ENCODE results near the gene SNRNP40. TPM values are rescaled to one million over a fixed set of nuclear protein-coding genes. Genes with fewer than 3 reads are reported as not detected.

SNRNP40 gene
- total and polyA plus RNA-seq, 4 donors: 12.3 to 74.3 (median 19.8) TPM

DNA sequence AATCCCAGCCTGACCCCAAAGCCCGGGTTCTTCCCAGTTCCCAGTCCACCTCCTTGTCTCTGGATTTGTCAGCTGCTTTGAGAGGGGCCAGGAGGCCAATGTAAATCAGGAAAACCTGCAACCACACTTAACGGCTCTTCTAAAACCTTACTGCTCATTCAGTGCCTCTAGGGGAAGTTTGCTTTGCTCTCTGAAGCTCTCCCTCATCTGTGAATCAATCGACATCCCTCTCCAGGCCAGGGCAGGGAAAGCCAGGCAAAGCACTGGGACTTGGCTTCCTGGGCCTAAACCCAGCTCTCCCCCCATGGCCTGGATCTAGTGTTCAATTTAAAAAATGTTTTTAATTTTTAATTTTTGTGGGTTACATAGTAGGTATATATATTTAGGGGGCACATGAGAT, 66.2 kb downstream of the SNRNP40 start:
- no peak overlapping the region for H3K9ac ChIP-seq (ENCODE audit: low read depth in 1 of 2, low read length in 2 of 2)
- no peak for TF ChIP-seq HNF4G (IDR thresholded peaks at IDR 0.05)
- TF ChIP-seq NR2F2 (IDR thresholded peaks at IDR 0.05): no peak
- no peak for TF ChIP-seq MAX (IDR thresholded peaks at IDR 0.05)
- TF ChIP-seq GABPA (IDR thresholded peaks at IDR 0.05 in 1 of 2, conservative IDR thresholded peaks at IDR 0.05 in 1 of 2): no peak
- H3K36me3 ChIP-seq (ENCODE audit: control insufficient read depth in 4 of 4, insufficient read depth in 3 of 4, low read depth in 1 of 4, low read length in 3 of 4): no peaks in the 10 kb centered on the region
- no peak overlapping the region for H3K27ac ChIP-seq (ENCODE audit: low read depth in 1 of 2, low read length in 2 of 2)
- no peak overlapping the region for H3K4me3 ChIP-seq (ENCODE audit: low read depth in 1 of 3, low read length in 3 of 3)
- H3K27me3 ChIP-seq (ENCODE audit: control insufficient read depth in 4 of 4, insufficient read depth in 4 of 4, low read length in 3 of 4): no peaks in the 10 kb centered on the region
- no peak for DNase-seq (ENCODE audit: low spot score)
- H3K4me1 ChIP-seq (ENCODE audit: control insufficient read depth in 4 of 4, insufficient read depth in 4 of 4, low read length in 3 of 4): no peaks in the 10 kb centered on the region
- H3K9me3 ChIP-seq (ENCODE audit: control insufficient read depth in 4 of 4, low read length in 3 of 4): no peaks in the 10 kb centered on the region
- 75% methylated on average over 3 of the region's 3 CpGs for WGBS

- Histone ChIP-seq H3K4me3 (ENCODE audit: low read depth in 1 of 3, low read length in 3 of 3) (no peak overlapping the region), H3K27ac (ENCODE audit: low read depth in 1 of 2, low read length in 2 of 2) (no peak overlapping the region), H3K9me3 (ENCODE audit: control insufficient read depth in 4 of 4, low read length in 3 of 4) (no peaks in the 10 kb centered on the region), H3K27me3 (ENCODE audit: control insufficient read depth in 4 of 4, insufficient read depth in 4 of 4, low read length in 3 of 4) (no peaks in the 10 kb centered on the region), H3K36me3 (ENCODE audit: control insufficient read depth in 4 of 4, insufficient read depth in 3 of 4, low read depth in 1 of 4, low read length in 3 of 4) (no peaks in the 10 kb centered on the region), H3K9ac (ENCODE audit: low read depth in 1 of 2, low read length in 2 of 2) (no peak overlapping the region), H3K4me1 (ENCODE audit: control insufficient read depth in 4 of 4, insufficient read depth in 4 of 4, low read length in 3 of 4) (no peaks in the 10 kb centered on the region)
- TF ChIP-seq YY1 (IDR thresholded peaks at IDR 0.05) (no peak), FOXA1 (IDR thresholded peaks at IDR 0.05) (no peak), TAF1 (conservative IDR thresholded peaks at IDR 0.05) (no peak), RAD21 (IDR thresholded peaks at IDR 0.05) (no peak), NR2F2 (IDR thresholded peaks at IDR 0.05) (no peak), EGR1 (IDR thresholded peaks at IDR 0.05; ENCODE audit: low read depth in 2 of 2) (no peak), JUND (IDR thresholded peaks at IDR 0.05) (no peak), SP1 (IDR thresholded peaks at IDR 0.05) (no peak)
- TF ChIP-seq, protein P1, sequence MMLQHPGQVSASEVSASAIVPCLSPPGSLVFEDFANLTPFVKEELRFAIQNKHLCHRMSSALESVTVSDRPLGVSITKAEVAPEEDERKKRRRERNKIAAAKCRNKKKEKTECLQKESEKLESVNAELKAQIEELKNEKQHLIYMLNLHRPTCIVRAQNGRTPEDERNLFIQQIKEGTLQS (IDR thresholded peaks at IDR 0.05): no peak
- no peak for DNase-seq (ENCODE audit: low spot score)
Observed at GRCh38 chr1:31228986-31229385, 67.6 kb downstream of the SNRNP40 start.

GRCh38 chr1:31227891-31228568, 68.6 kb downstream of the SNRNP40 start:
- Histone ChIP-seq H3K27ac (ENCODE audit: low read depth in 1 of 2, low read length in 2 of 2) (no peak overlapping the region), H3K9ac (ENCODE audit: low read depth in 1 of 2, low read length in 2 of 2) (no peak overlapping the region), H3K36me3 (ENCODE audit: control insufficient read depth in 4 of 4, insufficient read depth in 3 of 4, low read depth in 1 of 4, low read length in 3 of 4) (no peaks in the 10 kb centered on the region), H3K4me3 (ENCODE audit: low read depth in 1 of 3, low read length in 3 of 3) (no peak overlapping the region), H3K27me3 (ENCODE audit: control insufficient read depth in 4 of 4, insufficient read depth in 4 of 4, low read length in 3 of 4) (no peaks in the 10 kb centered on the region), H3K4me1 (ENCODE audit: control insufficient read depth in 4 of 4, insufficient read depth in 4 of 4, low read length in 3 of 4) (no peaks in the 10 kb centered on the region), H3K9me3 (ENCODE audit: control insufficient read depth in 4 of 4, low read length in 3 of 4) (no peaks in the 10 kb centered on the region)
- TF ChIP-seq RXRA (IDR thresholded peaks at IDR 0.05): no peak
- TF ChIP-seq GABPA (IDR thresholded peaks at IDR 0.05 in 1 of 2, conservative IDR thresholded peaks at IDR 0.05 in 1 of 2): no peak
- no peak for TF ChIP-seq TAF1 (conservative IDR thresholded peaks at IDR 0.05)
- TF ChIP-seq, protein P2, sequence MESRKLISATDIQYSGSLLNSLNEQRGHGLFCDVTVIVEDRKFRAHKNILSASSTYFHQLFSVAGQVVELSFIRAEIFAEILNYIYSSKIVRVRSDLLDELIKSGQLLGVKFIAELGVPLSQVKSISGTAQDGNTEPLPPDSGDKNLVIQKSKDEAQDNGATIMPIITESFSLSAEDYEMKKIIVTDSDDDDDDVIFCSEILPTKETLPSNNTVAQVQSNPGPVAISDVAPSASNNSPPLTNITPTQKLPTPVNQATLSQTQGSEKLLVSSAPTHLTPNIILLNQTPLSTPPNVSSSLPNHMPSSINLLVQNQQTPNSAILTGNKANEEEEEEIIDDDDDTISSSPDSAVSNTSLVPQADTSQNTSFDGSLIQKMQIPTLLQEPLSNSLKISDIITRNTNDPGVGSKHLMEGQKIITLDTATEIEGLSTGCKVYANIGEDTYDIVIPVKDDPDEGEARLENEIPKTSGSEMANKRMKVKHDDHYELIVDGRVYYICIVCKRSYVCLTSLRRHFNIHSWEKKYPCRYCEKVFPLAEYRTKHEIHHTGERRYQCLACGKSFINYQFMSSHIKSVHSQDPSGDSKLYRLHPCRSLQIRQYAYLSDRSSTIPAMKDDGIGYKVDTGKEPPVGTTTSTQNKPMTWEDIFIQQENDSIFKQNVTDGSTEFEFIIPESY (IDR thresholded peaks at IDR 0.05): no peak
- no peak for TF ChIP-seq RAD21 (IDR thresholded peaks at IDR 0.05)
- TF ChIP-seq, protein P1 (IDR thresholded peaks at IDR 0.05): no peak
- no peak for TF ChIP-seq FOXA1 (IDR thresholded peaks at IDR 0.05)
- TF ChIP-seq MAX (IDR thresholded peaks at IDR 0.05): no peak
- TF ChIP-seq, protein P3, sequence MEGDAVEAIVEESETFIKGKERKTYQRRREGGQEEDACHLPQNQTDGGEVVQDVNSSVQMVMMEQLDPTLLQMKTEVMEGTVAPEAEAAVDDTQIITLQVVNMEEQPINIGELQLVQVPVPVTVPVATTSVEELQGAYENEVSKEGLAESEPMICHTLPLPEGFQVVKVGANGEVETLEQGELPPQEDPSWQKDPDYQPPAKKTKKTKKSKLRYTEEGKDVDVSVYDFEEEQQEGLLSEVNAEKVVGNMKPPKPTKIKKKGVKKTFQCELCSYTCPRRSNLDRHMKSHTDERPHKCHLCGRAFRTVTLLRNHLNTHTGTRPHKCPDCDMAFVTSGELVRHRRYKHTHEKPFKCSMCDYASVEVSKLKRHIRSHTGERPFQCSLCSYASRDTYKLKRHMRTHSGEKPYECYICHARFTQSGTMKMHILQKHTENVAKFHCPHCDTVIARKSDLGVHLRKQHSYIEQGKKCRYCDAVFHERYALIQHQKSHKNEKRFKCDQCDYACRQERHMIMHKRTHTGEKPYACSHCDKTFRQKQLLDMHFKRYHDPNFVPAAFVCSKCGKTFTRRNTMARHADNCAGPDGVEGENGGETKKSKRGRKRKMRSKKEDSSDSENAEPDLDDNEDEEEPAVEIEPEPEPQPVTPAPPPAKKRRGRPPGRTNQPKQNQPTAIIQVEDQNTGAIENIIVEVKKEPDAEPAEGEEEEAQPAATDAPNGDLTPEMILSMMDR (IDR thresholded peaks at IDR 0.05; ENCODE audit: low read depth, low read length, missing input control): no peak
- no peak for TF ChIP-seq HNF4A (conservative IDR thresholded peaks at IDR 0.05)
- TF ChIP-seq FOXA2 (IDR thresholded peaks at IDR 0.05): no peak
- TF ChIP-seq EGR1 (IDR thresholded peaks at IDR 0.05; ENCODE audit: low read depth in 2 of 2): no peak
- TF ChIP-seq, protein P4, sequence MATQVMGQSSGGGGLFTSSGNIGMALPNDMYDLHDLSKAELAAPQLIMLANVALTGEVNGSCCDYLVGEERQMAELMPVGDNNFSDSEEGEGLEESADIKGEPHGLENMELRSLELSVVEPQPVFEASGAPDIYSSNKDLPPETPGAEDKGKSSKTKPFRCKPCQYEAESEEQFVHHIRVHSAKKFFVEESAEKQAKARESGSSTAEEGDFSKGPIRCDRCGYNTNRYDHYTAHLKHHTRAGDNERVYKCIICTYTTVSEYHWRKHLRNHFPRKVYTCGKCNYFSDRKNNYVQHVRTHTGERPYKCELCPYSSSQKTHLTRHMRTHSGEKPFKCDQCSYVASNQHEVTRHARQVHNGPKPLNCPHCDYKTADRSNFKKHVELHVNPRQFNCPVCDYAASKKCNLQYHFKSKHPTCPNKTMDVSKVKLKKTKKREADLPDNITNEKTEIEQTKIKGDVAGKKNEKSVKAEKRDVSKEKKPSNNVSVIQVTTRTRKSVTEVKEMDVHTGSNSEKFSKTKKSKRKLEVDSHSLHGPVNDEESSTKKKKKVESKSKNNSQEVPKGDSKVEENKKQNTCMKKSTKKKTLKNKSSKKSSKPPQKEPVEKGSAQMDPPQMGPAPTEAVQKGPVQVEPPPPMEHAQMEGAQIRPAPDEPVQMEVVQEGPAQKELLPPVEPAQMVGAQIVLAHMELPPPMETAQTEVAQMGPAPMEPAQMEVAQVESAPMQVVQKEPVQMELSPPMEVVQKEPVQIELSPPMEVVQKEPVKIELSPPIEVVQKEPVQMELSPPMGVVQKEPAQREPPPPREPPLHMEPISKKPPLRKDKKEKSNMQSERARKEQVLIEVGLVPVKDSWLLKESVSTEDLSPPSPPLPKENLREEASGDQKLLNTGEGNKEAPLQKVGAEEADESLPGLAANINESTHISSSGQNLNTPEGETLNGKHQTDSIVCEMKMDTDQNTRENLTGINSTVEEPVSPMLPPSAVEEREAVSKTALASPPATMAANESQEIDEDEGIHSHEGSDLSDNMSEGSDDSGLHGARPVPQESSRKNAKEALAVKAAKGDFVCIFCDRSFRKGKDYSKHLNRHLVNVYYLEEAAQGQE (IDR thresholded peaks at IDR 0.05): no peak
- DNase-seq (ENCODE audit: low spot score): no peak
- 91% methylated on average over 5 of the region's 5 CpGs for WGBS
